ENCODE measurements around the gene ABTB2. TPM values are rescaled to one million over a fixed set of nuclear protein-coding genes. Genes with fewer than 3 reads are reported as not detected.

Gene ABTB2
- total RNA-seq, 1 experiment from 2014 or later, result 46.3 TPM

DNA sequence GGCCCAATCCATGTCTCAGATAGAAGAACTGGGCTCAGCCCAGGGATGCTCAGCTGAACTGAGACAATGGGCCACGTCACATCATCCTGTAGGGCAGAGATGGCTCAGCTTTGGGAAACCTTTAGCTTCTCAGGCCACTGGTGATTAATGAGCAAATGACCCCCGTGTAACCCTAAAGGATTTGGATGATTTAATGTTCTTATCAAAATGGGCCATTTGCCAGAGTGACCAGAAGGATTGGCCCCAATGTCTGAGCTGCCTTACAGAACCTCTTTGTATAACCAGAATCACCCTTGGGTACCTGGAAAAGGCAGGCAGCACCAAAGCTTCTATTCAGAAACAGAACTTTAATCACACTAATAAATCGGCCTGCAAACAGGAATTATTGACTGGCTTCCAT is 73.7 kb downstream of the ABTB2 start:
- ChIA-PET POLR2A (ENCODE audit: low non-redundant PET) (no interaction called here), CTCF (no interaction called here)
- Histone ChIP-seq H3K27me3 (replicated peaks; ENCODE audit: insufficient read depth, low read depth, low read length, poor library complexity) (no peaks in the 10 kb centered on the region), H3K36me3 (ENCODE audit: insufficient read depth, low read length, poor library complexity, severe bottlenecking) (no peaks in the 10 kb centered on the region), H3K4me1 (ENCODE audit: insufficient read depth, low read length, poor library complexity, severe bottlenecking) (no peaks in the 10 kb centered on the region), H3K27ac (ENCODE audit: low read depth, low read length, poor library complexity, severe bottlenecking) (no peak overlapping the region), H3K9me3 (ENCODE audit: low read depth, low read length, poor library complexity, severe bottlenecking) (no peaks in the 10 kb centered on the region), H3K4me3 (ENCODE audit: low read depth, low read length, poor library complexity, severe bottlenecking) (no peak overlapping the region)
- BruUV-seq (replicated peaks), result no TSS peak
- TF ChIP-seq, protein P1, sequence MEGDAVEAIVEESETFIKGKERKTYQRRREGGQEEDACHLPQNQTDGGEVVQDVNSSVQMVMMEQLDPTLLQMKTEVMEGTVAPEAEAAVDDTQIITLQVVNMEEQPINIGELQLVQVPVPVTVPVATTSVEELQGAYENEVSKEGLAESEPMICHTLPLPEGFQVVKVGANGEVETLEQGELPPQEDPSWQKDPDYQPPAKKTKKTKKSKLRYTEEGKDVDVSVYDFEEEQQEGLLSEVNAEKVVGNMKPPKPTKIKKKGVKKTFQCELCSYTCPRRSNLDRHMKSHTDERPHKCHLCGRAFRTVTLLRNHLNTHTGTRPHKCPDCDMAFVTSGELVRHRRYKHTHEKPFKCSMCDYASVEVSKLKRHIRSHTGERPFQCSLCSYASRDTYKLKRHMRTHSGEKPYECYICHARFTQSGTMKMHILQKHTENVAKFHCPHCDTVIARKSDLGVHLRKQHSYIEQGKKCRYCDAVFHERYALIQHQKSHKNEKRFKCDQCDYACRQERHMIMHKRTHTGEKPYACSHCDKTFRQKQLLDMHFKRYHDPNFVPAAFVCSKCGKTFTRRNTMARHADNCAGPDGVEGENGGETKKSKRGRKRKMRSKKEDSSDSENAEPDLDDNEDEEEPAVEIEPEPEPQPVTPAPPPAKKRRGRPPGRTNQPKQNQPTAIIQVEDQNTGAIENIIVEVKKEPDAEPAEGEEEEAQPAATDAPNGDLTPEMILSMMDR (conservative IDR thresholded peaks at IDR 0.05; ENCODE audit: low read depth, low read length), result no peak
- no peak for TF ChIP-seq EZH2 (IDR thresholded peaks at IDR 0.05; ENCODE audit: borderline replicate concordance, low read depth, low read length, poor library complexity, severe bottlenecking)
- DNase-seq (ENCODE audit: low spot score), result no peak
- intact Hi-C loops (cut with micrococcal nuclease; ENCODE audit: unreplicated experiment), result no loop called here

DNA sequence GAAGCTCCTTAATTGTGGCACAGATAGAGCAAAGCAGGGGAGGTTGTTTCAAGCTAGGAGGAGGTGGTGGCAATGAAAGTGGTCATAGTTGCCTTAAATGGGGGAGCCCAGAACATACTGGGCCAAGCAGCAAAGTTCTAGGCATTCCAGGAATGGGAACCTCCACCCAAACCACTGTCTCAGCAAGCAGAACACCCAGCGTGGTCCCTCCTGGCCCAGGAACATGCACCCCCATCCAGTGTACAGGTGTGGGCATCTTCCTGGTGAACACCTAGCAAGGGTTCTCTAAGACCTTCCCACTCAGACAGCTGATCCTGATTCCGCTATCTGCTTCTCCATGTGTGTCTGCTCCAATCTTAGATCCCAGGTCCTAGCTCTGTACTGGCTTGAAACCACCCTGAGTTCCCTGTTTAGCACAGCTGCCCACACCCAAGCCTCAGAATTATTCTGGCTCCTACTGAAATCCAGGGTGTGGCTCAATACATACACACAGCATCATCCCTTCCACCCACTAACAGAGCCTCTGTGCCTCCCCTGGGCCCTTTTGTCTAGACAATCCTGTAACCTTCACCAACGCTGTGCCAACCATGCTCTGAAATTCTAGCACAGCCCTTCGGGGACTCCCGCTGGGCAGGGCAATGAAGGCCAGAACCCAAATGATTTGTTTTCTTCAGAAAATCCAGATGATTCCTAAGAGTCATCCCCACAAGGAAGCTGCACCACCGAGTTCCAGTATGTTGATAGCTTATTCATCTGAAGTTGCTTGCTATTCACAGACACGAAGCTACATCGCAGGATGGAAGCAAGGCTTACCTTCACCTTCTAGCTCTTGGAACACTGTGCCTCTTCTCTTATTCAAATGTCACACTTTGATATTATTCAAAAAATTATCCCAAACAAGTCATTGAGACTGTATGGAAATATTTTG is 76.6 kb downstream of the ABTB2 start:
- intact Hi-C loops (cut with micrococcal nuclease; ENCODE audit: unreplicated experiment), result no loop called here
- TF ChIP-seq EZH2 (IDR thresholded peaks at IDR 0.05; ENCODE audit: borderline replicate concordance, low read depth, low read length, poor library complexity, severe bottlenecking), result no peak
- TF ChIP-seq, protein P1 (conservative IDR thresholded peaks at IDR 0.05; ENCODE audit: low read depth, low read length), result no peak
- Histone ChIP-seq H3K27me3 (replicated peaks; ENCODE audit: insufficient read depth, low read depth, low read length, poor library complexity) (no peaks in the 10 kb centered on the region), H3K4me3 (ENCODE audit: low read depth, low read length, poor library complexity, severe bottlenecking) (no peak overlapping the region), H3K36me3 (ENCODE audit: insufficient read depth, low read length, poor library complexity, severe bottlenecking) (no peaks in the 10 kb centered on the region), H3K4me1 (ENCODE audit: insufficient read depth, low read length, poor library complexity, severe bottlenecking) (no peaks in the 10 kb centered on the region), H3K27ac (ENCODE audit: low read depth, low read length, poor library complexity, severe bottlenecking) (no peak overlapping the region), H3K9me3 (ENCODE audit: low read depth, low read length, poor library complexity, severe bottlenecking) (no peaks in the 10 kb centered on the region)
- CTCF ChIA-PET, result no interaction called here
- no peak for DNase-seq (ENCODE audit: low spot score)
- POLR2A ChIA-PET (ENCODE audit: low non-redundant PET), result interaction anchor here (0.8 kb wide), 1 partner anchor 498 kb away, joined by 3 read pairs; no protein-coding TSS in a partner anchor
- no TSS peak for BruUV-seq (replicated peaks)

DNA sequence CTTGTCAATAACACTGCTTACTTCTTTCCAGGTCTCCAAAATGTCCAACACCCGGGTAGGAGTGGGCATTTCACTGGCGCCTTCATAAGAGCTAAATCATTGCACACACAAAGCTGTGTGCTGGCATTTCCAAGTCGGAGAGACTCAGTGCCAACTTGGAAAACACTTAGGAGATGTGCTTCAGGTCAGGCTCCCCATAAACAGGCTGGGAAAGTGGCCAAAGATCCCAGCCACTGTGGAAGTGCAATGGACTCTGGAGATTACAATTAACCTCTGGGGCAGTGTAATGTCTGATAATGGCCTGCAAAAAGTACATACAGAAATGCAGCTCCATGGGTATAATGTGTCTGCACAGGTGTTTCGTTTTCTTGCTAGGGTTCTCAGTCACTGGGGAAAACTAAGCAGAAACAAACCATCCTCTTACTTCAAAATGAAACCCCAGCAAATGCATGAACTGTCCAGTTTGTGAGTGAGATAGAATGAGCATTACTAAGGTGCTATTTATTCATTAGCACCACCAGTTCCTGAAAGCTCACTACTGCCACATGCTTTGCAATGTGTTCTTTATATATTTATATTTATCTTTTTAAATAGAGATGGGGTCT is 79.0 kb downstream of the ABTB2 start:
- no peaks in the 10 kb centered on the region for H3K27me3 ChIP-seq (replicated peaks; ENCODE audit: insufficient read depth, low read depth, low read length, poor library complexity)
- H3K27ac ChIP-seq (ENCODE audit: low read depth, low read length, poor library complexity, severe bottlenecking), result no peak overlapping the region
- peaks cover 14% of the 10 kb centered on the region for H3K4me1 ChIP-seq (ENCODE audit: insufficient read depth, low read length, poor library complexity, severe bottlenecking)
- ChIA-PET CTCF (no interaction called here), POLR2A (ENCODE audit: low non-redundant PET) (no interaction called here)
- H3K9me3 ChIP-seq (ENCODE audit: low read depth, low read length, poor library complexity, severe bottlenecking), result no peaks in the 10 kb centered on the region
- BruUV-seq (replicated peaks), result no TSS peak
- DNase-seq (ENCODE audit: low spot score), result no peak
- intact Hi-C loops (cut with micrococcal nuclease; ENCODE audit: unreplicated experiment), result no loop called here
- no peaks in the 10 kb centered on the region for H3K36me3 ChIP-seq (ENCODE audit: insufficient read depth, low read length, poor library complexity, severe bottlenecking)
- TF ChIP-seq, protein P1 (conservative IDR thresholded peaks at IDR 0.05; ENCODE audit: low read depth, low read length), result no peak
- no peak for TF ChIP-seq EZH2 (IDR thresholded peaks at IDR 0.05; ENCODE audit: borderline replicate concordance, low read depth, low read length, poor library complexity, severe bottlenecking)
- no peak overlapping the region for H3K4me3 ChIP-seq (ENCODE audit: low read depth, low read length, poor library complexity, severe bottlenecking)

Data from A673 (cell line).